CD8-positive, alpha-beta memory T cell (primary cell): ENCODE results near the gene PAQR6. TPM values are rescaled to one million over a fixed set of nuclear protein-coding genes. Genes with fewer than 3 reads are reported as not detected.
A peak's percentile ranks its signal among the peaks of the same experiment; 100 is the strongest.

Experiments used
- CTCF ChIA-PET: fragments of 350-600 bp; sonication (Branson Sonifier 250); formaldehyde crosslinking; loops from one replicate; lab custom pipeline; 2021; ENCODE audit warnings: antibody characterized with exemption; lab: Charles Lee
- POLR2A ChIA-PET: fragments of 350-600 bp; sonication (Branson Sonifier 250); formaldehyde crosslinking; loops from one replicate; lab custom pipeline; 2021; ENCODE audit warnings: antibody characterized with exemption; lab: Charles Lee
- DNase-seq, 5 donors: peaks; one replicate each; pipeline versions ENCODE4 v3.0.0 to v3.0.0-alpha.2; 2020 to 2022; ENCODE audit warnings: mixed read lengths in 1 of 5
- H3K27ac ChIP-seq: one replicate; pipeline ENCODE4 v1.7.0; 2013; ENCODE audit warnings: low read depth, mild to moderate bottlenecking, low read length, moderate library complexity
- H3K27me3 ChIP-seq: 2 replicates; pipeline ENCODE4 v1.7.0; 2013; ENCODE audit warnings: low read length, mild to moderate bottlenecking; ENCODE audit not compliant: insufficient read depth, poor library complexity, severe bottlenecking
- H3K36me3 ChIP-seq: 2 replicates; pipeline ENCODE4 v1.7.0; 2013; ENCODE audit warnings: mild to moderate bottlenecking, low read length, moderate library complexity; ENCODE audit not compliant: insufficient read depth
- H3K4me1 ChIP-seq: 2 replicates; pipeline ENCODE4 v1.7.0; 2013; ENCODE audit warnings: mild to moderate bottlenecking, low read length, moderate library complexity; ENCODE audit not compliant: insufficient read depth
- H3K4me3 ChIP-seq: 2 replicates; pipeline ENCODE4 v1.7.0; 2013; ENCODE audit warnings: mild to moderate bottlenecking, low read length
- H3K9me3 ChIP-seq: 2 replicates; pipeline ENCODE4 v1.7.0; 2013; ENCODE audit warnings: mild to moderate bottlenecking, low read length
- H3K27ac Mint-ChIP-seq, 8 donors: one replicate each; pipeline ENCODE4 v1.8.0; 2020 to 2021; ENCODE audit warnings: mixed read lengths in 8 of 8, mild to moderate bottlenecking in 6 of 8, inconsistent platforms in 3 of 8, moderate library complexity in 3 of 8
- H3K27me3 Mint-ChIP-seq, 2 donors: one replicate each; pipeline ENCODE4 v1.8.0; 2020 to 2021; ENCODE audit warnings: mixed read lengths in 2 of 2, mild to moderate bottlenecking in 1 of 2, moderate library complexity in 1 of 2
- H3K36me3 Mint-ChIP-seq, 3 donors: one replicate each; pipeline ENCODE4 v1.8.0; 2020 to 2021; ENCODE audit warnings: mixed read lengths in 3 of 3, inconsistent platforms in 1 of 3, mild to moderate bottlenecking in 1 of 3
- H3K4me1 Mint-ChIP-seq, 3 donors: one replicate each; pipeline ENCODE4 v1.8.0; 2020 to 2021; ENCODE audit warnings: mixed read lengths in 3 of 3, inconsistent platforms in 1 of 3, mild to moderate bottlenecking in 1 of 3
- H3K4me3 Mint-ChIP-seq, 7 donors: one replicate each; pipeline ENCODE4 v1.8.0; 2020 to 2021; ENCODE audit warnings: mixed read lengths in 7 of 7, mild to moderate bottlenecking in 6 of 7, moderate library complexity in 4 of 7, inconsistent platforms in 2 of 7
- H3K9me3 Mint-ChIP-seq, 5 donors: one replicate each; pipeline ENCODE4 v1.8.0; 2020 to 2022; ENCODE audit warnings: mixed read lengths in 5 of 5, mild to moderate bottlenecking in 3 of 5, moderate library complexity in 2 of 5, inconsistent platforms in 1 of 5
- polyA plus RNA-seq: library from polyadenylated mRNA; unstranded; fragments of 300-500 nt; fragmentation: Illumina TruSeq; gene quantifications from one replicate; pipeline ENCODE4 v1.2.3, GENCODE V29; 2021
- total RNA-seq, 2 experiments: library from RNA; stranded (reverse); gene quantifications; one replicate each; pipeline ENCODE4 v1.2.3, GENCODE V29; 2021

PAQR6 gene
- total and polyA plus RNA-seq, 3 experiments from 2014 or later = 0.53 to 1.9 (median 1.9) TPM

DNA sequence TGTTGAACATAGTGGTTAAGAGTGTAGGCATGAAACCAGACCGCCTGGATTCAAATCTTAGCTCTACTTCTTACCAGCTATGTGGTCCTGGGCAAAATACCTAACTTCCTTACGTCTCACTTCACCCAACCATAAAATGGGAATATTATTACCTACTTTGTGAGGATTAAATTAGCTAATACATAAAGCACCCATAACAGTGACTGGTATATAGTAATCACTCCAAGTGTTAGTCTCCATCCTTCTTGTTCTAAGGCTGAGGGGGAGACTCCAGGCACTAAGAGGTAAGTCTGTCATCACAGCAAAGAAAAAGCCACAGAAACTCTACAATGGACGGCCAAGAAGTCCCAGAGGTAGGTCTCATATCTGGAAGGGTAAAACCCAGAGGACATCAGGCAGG lies 32.0 kb upstream of the PAQR6 start:
- Histone ChIP-seq H3K9me3 (no peaks in the 10 kb centered on the region), H3K4me3 (no peak overlapping the region), H3K36me3 (peaks cover 35% of the 10 kb centered on the region), H3K4me1 (peaks cover 29% of the 10 kb centered on the region), H3K27me3 (no peaks in the 10 kb centered on the region), H3K27ac (no peak overlapping the region)
- peaks cover 0 to 57% (median 3%) of the 10 kb centered on the region in 3 donors for H3K36me3 Mint-ChIP-seq
- peaks cover 42 to 52% (median 45%) of the 10 kb centered on the region in 3 donors for H3K4me1 Mint-ChIP-seq
- H3K9me3 Mint-ChIP-seq = no peaks in the 10 kb centered on the region
- H3K27me3 Mint-ChIP-seq = no peaks in the 10 kb centered on the region
- peak overlapping the region in 5 of 7 donors; percentile 10 to 95 (median 50) for H3K4me3 Mint-ChIP-seq
- POLR2A ChIA-PET = no interaction called here
- no peak for DNase-seq
- peak overlapping the region in 5 of 8 donors; percentile 3 to 58 (median 48) for H3K27ac Mint-ChIP-seq
- CTCF ChIA-PET = interaction anchor here (3.6 kb wide), 1 partner anchor 7 kb away, joined by 11 read pairs; no protein-coding TSS in a partner anchor

DNA sequence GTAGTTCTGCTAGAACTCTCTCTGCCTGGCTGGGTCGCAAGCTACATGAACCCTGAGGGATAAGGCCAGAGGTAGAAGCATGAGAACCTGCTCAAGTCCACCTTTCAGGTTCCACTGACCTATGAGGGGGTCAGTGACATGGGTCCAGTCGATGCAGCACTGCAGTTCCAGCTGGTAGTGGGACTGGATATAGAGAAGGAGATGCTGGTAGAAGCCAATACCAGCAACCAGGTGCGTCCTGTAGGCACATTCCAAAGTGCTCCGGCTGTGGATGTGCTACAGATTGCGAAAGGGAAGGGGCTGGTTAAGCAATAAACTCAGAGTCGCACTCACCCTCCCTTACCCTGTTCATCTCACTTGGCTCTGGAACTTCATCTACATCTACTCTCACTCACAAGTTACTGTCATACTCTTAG lies 29.1 kb upstream of the PAQR6 start:
- no peaks in the 10 kb centered on the region for H3K27me3 Mint-ChIP-seq
- DNase-seq = no peak
- H3K4me3 Mint-ChIP-seq = no peak overlapping the region
- CTCF ChIA-PET = no interaction called here
- POLR2A ChIA-PET = no interaction called here
- H3K27ac Mint-ChIP-seq = peak overlapping the region in 1 of 8 donors; percentile 63
- Histone ChIP-seq H3K4me3 (no peak overlapping the region), H3K9me3 (no peaks in the 10 kb centered on the region), H3K36me3 (peaks cover 61% of the 10 kb centered on the region), H3K27me3 (no peaks in the 10 kb centered on the region), H3K27ac (no peak overlapping the region), H3K4me1 (peaks cover 13% of the 10 kb centered on the region)
- peaks cover 21 to 27% (median 27%) of the 10 kb centered on the region in 3 donors for H3K4me1 Mint-ChIP-seq
- H3K36me3 Mint-ChIP-seq = peaks cover 10 to 75% (median 16%) of the 10 kb centered on the region in 3 donors
- no peaks in the 10 kb centered on the region for H3K9me3 Mint-ChIP-seq

DNA sequence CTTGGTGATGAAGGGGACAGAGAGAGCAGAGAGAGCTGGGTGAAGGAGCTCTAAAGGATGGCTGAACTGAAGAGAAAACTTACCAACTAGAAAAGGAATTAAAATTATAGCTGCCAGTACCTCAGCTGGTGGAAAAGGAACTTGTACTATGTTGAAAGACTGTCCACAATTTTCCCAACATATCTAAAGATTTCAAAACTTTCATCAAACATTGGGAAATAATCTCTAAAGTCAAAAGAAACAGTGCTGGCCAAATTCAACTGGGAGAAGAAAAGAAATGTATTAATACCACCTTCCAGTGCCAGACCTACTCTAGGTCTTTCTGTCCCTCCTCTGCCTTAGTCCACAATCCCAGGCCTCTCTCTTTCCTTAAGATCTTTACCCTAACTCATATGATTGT lies 28.7 kb upstream of the PAQR6 start:
- no peak for DNase-seq
- Histone ChIP-seq H3K4me3 (no peak overlapping the region), H3K9me3 (no peaks in the 10 kb centered on the region), H3K27me3 (no peaks in the 10 kb centered on the region), H3K4me1 (peaks cover 9% of the 10 kb centered on the region), H3K27ac (no peak overlapping the region), H3K36me3 (peaks cover 65% of the 10 kb centered on the region)
- Mint-ChIP-seq H3K4me3 (no peak overlapping the region), H3K27ac (peak overlapping the region in 1 of 8 donors; percentile 63), H3K4me1 (peaks cover 18 to 23% (median 22%) of the 10 kb centered on the region in 3 donors), H3K27me3 (no peaks in the 10 kb centered on the region), H3K9me3 (no peaks in the 10 kb centered on the region), H3K36me3 (peaks cover 10 to 79% (median 18%) of the 10 kb centered on the region in 3 donors)
- ChIA-PET CTCF (no interaction called here), POLR2A (no interaction called here)

DNA sequence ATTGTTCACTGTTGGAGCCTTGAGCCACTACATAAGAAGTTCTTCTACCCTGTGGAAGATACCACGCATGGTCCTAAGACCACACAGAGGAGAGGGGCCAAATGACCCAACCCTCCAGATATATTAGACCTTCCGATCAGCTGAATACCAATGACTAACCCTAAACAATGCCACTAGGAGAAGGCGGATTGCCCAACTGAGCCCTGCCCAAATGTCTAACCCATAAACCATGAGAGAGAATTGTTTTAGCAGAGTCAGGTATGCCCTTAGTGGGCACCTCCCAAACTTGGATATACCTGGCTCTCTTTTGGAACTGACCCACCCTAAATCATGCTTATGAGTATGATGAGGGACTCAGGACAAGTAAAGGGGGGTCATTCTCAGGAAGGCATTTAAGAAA lies 22.5 kb upstream of the PAQR6 start:
- Mint-ChIP-seq H3K36me3 (peaks cover 10 to 89% (median 38%) of the 10 kb centered on the region in 3 donors), H3K27me3 (no peaks in the 10 kb centered on the region), H3K4me3 (no peak overlapping the region), H3K4me1 (no peaks in the 10 kb centered on the region), H3K27ac (peak overlapping the region in 1 of 8 donors; percentile 8), H3K9me3 (no peaks in the 10 kb centered on the region)
- no peak overlapping the region for H3K27ac ChIP-seq
- H3K4me3 ChIP-seq = no peak overlapping the region
- H3K9me3 ChIP-seq = no peaks in the 10 kb centered on the region
- CTCF ChIA-PET = no interaction called here
- H3K27me3 ChIP-seq = no peaks in the 10 kb centered on the region
- POLR2A ChIA-PET = interaction anchor here (0.8 kb wide), 1 partner anchor 12 kb away, joined by 5 read pairs; the partner anchor contains the start of gene SMG5
- no peak for DNase-seq
- H3K4me1 ChIP-seq = no peaks in the 10 kb centered on the region
- H3K36me3 ChIP-seq = peaks cover 65% of the 10 kb centered on the region

DNA sequence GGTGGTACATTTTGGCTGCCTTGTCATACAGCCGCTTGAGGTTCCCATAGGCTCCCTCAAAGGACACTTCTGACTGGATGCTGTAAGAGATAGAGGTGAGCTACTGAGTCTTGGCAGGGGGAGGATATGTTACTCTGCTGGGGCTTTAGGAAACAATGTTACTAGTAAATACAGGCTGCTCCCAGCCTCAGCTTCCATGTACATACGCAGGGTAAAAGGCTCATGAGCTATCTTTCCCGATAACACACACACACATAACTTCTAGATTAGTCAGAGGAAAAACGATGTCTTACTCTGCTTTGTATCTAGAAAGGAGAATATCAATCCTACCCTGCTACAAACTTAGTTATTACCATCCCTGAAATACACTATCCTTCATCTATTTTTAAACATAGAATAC lies 20.5 kb upstream of the PAQR6 start:
- Histone ChIP-seq H3K9me3 (no peaks in the 10 kb centered on the region), H3K4me1 (no peaks in the 10 kb centered on the region), H3K27ac (no peak overlapping the region), H3K36me3 (peaks cover 50% of the 10 kb centered on the region), H3K27me3 (no peaks in the 10 kb centered on the region), H3K4me3 (no peak overlapping the region)
- Mint-ChIP-seq H3K9me3 (no peaks in the 10 kb centered on the region), H3K4me3 (no peak overlapping the region), H3K27me3 (no peaks in the 10 kb centered on the region), H3K27ac (peak overlapping the region in 1 of 8 donors; percentile 23), H3K4me1 (no peaks in the 10 kb centered on the region), H3K36me3 (peaks cover 14 to 87% (median 35%) of the 10 kb centered on the region in 3 donors)
- POLR2A ChIA-PET = interaction anchor here (0.9 kb wide), 1 partner anchor 9 kb away, joined by 4 read pairs; no protein-coding TSS in a partner anchor
- no peak for DNase-seq
- CTCF ChIA-PET = no interaction called here

DNA sequence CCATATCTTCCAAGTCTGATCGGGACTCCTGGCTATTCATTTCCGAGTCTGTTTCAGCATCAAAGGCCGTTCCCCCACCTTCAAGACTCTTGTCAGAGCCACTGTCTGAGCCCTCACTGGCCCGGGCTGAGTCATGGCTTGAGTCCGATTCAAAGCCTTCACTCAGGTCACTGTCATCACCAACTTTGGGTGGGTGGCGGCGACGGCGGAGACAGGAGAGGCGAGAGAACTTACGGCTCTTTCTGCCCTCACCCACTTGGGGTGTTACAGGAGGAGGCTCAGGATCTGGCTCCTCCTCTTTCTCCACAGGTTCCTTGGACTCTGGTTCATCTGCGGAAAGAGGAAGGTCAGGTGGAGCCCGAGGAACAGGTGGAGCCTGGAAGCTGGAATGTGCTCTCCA lies 18.2 kb upstream of the PAQR6 start:
- no peak overlapping the region for H3K4me3 Mint-ChIP-seq
- no peaks in the 10 kb centered on the region for H3K4me1 ChIP-seq
- no peaks in the 10 kb centered on the region for H3K4me1 Mint-ChIP-seq
- no peaks in the 10 kb centered on the region for H3K27me3 Mint-ChIP-seq
- H3K36me3 Mint-ChIP-seq = peaks cover 12 to 80% (median 31%) of the 10 kb centered on the region in 3 donors
- no peak for DNase-seq
- no peak overlapping the region for H3K27ac Mint-ChIP-seq
- no peak overlapping the region for H3K4me3 ChIP-seq
- H3K27ac ChIP-seq = no peak overlapping the region
- no peaks in the 10 kb centered on the region for H3K27me3 ChIP-seq
- POLR2A ChIA-PET = no interaction called here
- H3K9me3 Mint-ChIP-seq = no peaks in the 10 kb centered on the region
- peaks cover 50% of the 10 kb centered on the region for H3K36me3 ChIP-seq
- no peaks in the 10 kb centered on the region for H3K9me3 ChIP-seq
- CTCF ChIA-PET = no interaction called here

DNA sequence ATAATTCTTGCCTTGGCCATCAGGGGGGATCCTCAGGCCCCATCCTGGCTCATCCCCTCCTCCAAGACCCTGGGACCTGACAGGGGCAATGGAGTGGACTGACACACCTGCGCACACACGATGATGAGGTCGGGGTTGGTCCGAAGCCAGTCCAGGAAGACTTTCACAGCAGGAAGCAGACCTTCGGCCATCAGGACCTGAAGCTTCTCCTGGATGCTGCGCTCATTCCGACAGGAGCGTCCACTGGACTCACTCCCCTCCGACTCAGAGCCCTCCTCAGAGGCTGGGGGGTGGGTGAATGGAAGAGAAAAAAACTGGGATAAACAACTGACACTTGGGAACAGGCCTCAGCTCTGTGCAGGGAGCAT lies 15.4 kb upstream of the PAQR6 start:
- Mint-ChIP-seq H3K9me3 (no peaks in the 10 kb centered on the region), H3K36me3 (peaks cover 18 to 88% (median 32%) of the 10 kb centered on the region in 3 donors), H3K27ac (peak overlapping the region in 2 of 8 donors; percentile 12 to 24), H3K4me1 (peaks cover 0 to 2% (median 0%) of the 10 kb centered on the region in 3 donors), H3K27me3 (no peaks in the 10 kb centered on the region), H3K4me3 (no peak overlapping the region)
- DNase-seq = no peak
- Histone ChIP-seq H3K9me3 (no peaks in the 10 kb centered on the region), H3K27ac (no peak overlapping the region), H3K36me3 (peaks cover 69% of the 10 kb centered on the region), H3K4me1 (no peaks in the 10 kb centered on the region), H3K27me3 (no peaks in the 10 kb centered on the region), H3K4me3 (no peak overlapping the region)
- ChIA-PET POLR2A (no interaction called here), CTCF (interaction anchor here (1.3 kb wide), 1 partner anchor 19 kb away, joined by 3 read pairs; the partner anchor contains the start of gene SMG5)

DNA sequence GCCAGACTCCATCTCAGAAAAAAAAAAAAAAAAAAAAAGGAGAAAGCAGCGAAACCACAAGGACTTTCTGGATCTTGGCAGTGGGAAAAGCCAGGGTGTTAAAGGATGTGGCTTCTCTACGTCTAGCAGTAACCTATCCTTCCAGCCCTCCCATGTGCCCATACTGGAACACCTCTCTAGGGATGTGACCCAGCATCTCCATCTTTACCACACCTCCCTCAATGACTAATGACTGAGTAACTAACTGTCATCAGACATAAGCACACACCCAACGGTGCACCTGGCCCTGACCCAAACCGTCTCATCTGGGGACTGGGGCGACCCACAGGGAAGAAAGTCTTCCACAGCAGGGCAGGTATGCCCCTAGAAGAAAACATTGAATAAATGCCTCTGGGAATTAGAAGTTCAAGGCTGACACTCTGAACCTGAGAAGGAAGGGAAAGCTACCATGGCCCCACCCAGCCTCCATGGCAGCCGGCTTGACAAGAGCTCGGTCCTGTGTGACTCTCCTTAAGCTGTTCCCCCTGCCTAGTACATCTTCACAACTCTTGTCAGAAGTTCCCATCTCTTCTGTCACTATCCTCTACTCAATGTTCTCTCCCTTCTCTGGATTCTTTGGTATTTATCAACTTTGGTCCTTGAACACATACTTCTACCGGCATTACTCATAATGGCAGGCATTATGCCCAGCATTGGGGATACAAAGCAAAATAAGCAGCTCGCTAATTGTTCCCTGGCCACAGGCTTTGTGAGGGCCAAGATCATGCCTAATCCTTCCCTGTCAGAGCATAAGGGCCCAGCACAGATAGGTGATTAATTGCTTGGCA lies 14.8 kb upstream of the PAQR6 start:
- no peaks in the 10 kb centered on the region for H3K9me3 Mint-ChIP-seq
- no peak overlapping the region for H3K4me3 Mint-ChIP-seq
- H3K27ac ChIP-seq = no peak overlapping the region
- CTCF ChIA-PET = interaction anchor here (1.3 kb wide), 1 partner anchor 20 kb away, joined by 3 read pairs; the partner anchor contains the start of gene SMG5
- peaks cover 0 to 2% (median 0%) of the 10 kb centered on the region in 3 donors for H3K4me1 Mint-ChIP-seq
- peak overlapping the region in 5 of 8 donors; percentile 12 to 42 (median 24) for H3K27ac Mint-ChIP-seq
- DNase-seq = no peak
- H3K27me3 ChIP-seq = no peaks in the 10 kb centered on the region
- H3K36me3 Mint-ChIP-seq = peaks cover 18 to 88% (median 27%) of the 10 kb centered on the region in 3 donors
- no peaks in the 10 kb centered on the region for H3K9me3 ChIP-seq
- H3K4me1 ChIP-seq = no peaks in the 10 kb centered on the region
- no peaks in the 10 kb centered on the region for H3K27me3 Mint-ChIP-seq
- peaks cover 73% of the 10 kb centered on the region for H3K36me3 ChIP-seq
- H3K4me3 ChIP-seq = no peak overlapping the region
- POLR2A ChIA-PET = no interaction called here
